ENCODE measurements around the gene RALY. TPM values are rescaled to one million over a fixed set of nuclear protein-coding genes. Genes with fewer than 3 reads are reported as not detected.

RALY gene
- total and polyA plus RNA-seq, 2 of the 4 experiments (the other 2 are of a cell fraction), result 46.2 to 115 TPM

DNA sequence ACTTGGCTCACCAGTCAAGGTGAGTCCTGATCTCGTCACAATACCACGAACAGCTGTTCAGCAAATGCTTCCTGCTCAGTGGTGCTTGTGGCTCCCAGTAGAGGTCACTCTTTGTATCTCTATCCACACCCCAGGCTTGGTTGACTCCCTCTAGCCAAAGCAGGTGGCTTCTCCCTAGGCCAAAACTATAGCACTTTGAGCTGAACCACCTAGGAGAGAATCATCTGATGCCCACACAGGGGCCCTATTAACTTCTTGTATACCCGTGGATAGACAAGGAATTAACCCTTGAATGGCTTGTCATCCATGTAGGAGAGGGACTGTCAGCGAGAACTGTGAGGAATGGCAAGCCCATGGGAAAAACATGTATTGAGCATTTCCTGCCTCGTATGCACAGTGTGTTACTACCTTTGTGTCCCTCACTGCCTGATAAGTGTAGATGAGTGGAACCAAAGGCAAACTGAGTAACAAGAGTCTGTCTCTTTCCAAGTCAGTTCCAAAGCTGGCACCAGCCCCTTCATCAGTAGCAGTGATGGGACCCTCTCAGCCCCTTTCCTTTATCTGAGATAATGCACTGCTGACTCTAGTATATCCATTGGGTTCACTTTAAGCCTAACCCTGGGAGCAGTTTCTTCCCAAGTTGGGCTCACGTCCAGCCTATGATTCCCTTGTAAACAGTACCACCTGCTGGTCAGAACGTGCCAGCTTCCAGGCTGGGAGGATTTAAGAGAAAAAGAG lies 75.8 kb downstream of the RALY start:
- H3K36me3 ChIP-seq (ENCODE audit: control insufficient read depth, insufficient read depth, low read length), result peaks cover 21% of the 10 kb centered on the region

More for the DNA sequence above, 75.8 kb downstream of the RALY start:
- dilution Hi-C loops (cut with HindIII; ENCODE audit: low sequenced_read_pairs, unreplicated experiment) (no loop called here), intact Hi-C loops (cut with micrococcal nuclease) (loop anchor here (1.0 to 2.0 kb wide), 5 partner anchors 60 to 277 kb away; partner anchors contain the start of gene RALY), in situ Hi-C loops (cut with MboI; ENCODE audit: low sequenced_read_pairs) (loop anchor here (5.0 kb wide), 1 partner anchor 212 kb away; no protein-coding TSS in a partner anchor)
- Histone ChIP-seq H3K9me3 (ENCODE audit: control insufficient read depth, insufficient read depth, low read length) (no peaks in the 10 kb centered on the region), H2AK9ac (replicated peaks; ENCODE audit: low read depth, low read length, poor library complexity) (peak overlapping the region; percentile 9), H3K4ac (ENCODE audit: low read depth, low read length) (no peak overlapping the region), H3K14ac (replicated peaks; ENCODE audit: low read depth, low read length) (no peak overlapping the region; the same call in 1 of the 2 replicates), H2AK5ac (ENCODE audit: low read depth, low read length) (peak overlapping the region; percentile 72; the same call in 1 of the 2 replicates), H2BK120ac (ENCODE audit: low read depth, low read length) (no peak overlapping the region), H2BK15ac (ENCODE audit: low read depth, low read length) (no peak overlapping the region; the same call in 2 of the 3 replicates), H3K4me1 (ENCODE audit: control insufficient read depth, insufficient read depth, low read length) (peaks cover 18% of the 10 kb centered on the region), H3K27me3 (ENCODE audit: control insufficient read depth, insufficient read depth, low read length) (no peaks in the 10 kb centered on the region), H3K27ac (ENCODE audit: insufficient read depth, low read length) (no peak overlapping the region), H3K4me3 (ENCODE audit: insufficient read depth, low read depth, low read length) (no peak overlapping the region), H3K18ac (ENCODE audit: low read depth, low read length) (no peak overlapping the region), H3K56ac (ENCODE audit: extremely low read depth, insufficient read depth, low read length) (no peak overlapping the region), H4K8ac (ENCODE audit: low read depth in 2 of 2, low read length in 2 of 2) (0 out of 4 replicates have a peak overlapping the region, but pooled peaks of 1 of the 2 experiments have one; percentile 7), H2BK5ac (ENCODE audit: low read depth, low read length, poor library complexity, severe bottlenecking) (no peak overlapping the region), H3K4me2 (ENCODE audit: low read depth, low read length) (no peak overlapping the region), H2AFZ (replicated peaks; ENCODE audit: low read length, poor library complexity) (peak overlapping the region; percentile 15), H2BK20ac (ENCODE audit: low read depth, low read length) (0 out of 2 replicates have a peak overlapping the region, but pooled peaks have one; percentile 18), H3K9ac (ENCODE audit: low read depth, low read length) (no peak overlapping the region), H4K5ac (ENCODE audit: low read depth, low read length) (no peak overlapping the region), H3K79me1 (ENCODE audit: low read depth in 1 of 2, low read length in 2 of 2) (peaks cover 39 to 90% of the 10 kb centered on the region in 2 experiments), H3K23ac (ENCODE audit: low read depth, low read length) (no peak overlapping the region), H3K9me1 (ENCODE audit: insufficient read depth, low read length) (peaks cover 20% of the 10 kb centered on the region), H4K91ac (ENCODE audit: insufficient read depth, low read depth, low read length) (no peak overlapping the region; the same call in 1 of the 2 replicates), H4K20me1 (ENCODE audit: insufficient read depth, low read length) (peaks cover 77% of the 10 kb centered on the region)
- no CpG with 5 or more reads among the region's 7 CpGs for WGBS, 2 experiments (ENCODE audit: extremely low coverage in 2 of 2, insufficient read length in 1 of 2)
- DNase-seq, result peak; percentile 85
- ChIA-PET CTCF (interaction anchor here (1.1 to 2.0 kb wide), 5 partner anchors 14 to 211 kb away, joined by 3 to 6 read pairs (median 3); no protein-coding TSS in a partner anchor), POLR2A (ENCODE audit: unreplicated experiment) (interaction anchor here (0.5 kb wide), 1 partner anchor 11 kb away, joined by 8 read pairs; no protein-coding TSS in a partner anchor)
- no TSS peak for BruUV-seq (replicated peaks)
- TF ChIP-seq RAD21 (IDR thresholded peaks at IDR 0.05; ENCODE audit: low read length), result peak; percentile 97
- no peak for TF ChIP-seq CEBPB (IDR thresholded peaks at IDR 0.05; ENCODE audit: low read depth, low read length)
- TF ChIP-seq, protein P1, sequence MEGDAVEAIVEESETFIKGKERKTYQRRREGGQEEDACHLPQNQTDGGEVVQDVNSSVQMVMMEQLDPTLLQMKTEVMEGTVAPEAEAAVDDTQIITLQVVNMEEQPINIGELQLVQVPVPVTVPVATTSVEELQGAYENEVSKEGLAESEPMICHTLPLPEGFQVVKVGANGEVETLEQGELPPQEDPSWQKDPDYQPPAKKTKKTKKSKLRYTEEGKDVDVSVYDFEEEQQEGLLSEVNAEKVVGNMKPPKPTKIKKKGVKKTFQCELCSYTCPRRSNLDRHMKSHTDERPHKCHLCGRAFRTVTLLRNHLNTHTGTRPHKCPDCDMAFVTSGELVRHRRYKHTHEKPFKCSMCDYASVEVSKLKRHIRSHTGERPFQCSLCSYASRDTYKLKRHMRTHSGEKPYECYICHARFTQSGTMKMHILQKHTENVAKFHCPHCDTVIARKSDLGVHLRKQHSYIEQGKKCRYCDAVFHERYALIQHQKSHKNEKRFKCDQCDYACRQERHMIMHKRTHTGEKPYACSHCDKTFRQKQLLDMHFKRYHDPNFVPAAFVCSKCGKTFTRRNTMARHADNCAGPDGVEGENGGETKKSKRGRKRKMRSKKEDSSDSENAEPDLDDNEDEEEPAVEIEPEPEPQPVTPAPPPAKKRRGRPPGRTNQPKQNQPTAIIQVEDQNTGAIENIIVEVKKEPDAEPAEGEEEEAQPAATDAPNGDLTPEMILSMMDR (conservative IDR thresholded peaks at IDR 0.05; ENCODE audit: low read depth, low read length), result peak; percentile 95
- peak; percentile 98 for TF ChIP-seq SMC3 (IDR thresholded peaks at IDR 0.05; ENCODE audit: low read depth, low read length)
- peak; percentile 73 for ATAC-seq (ENCODE audit: low read depth)

All from IMR-90 (cell line).